Endometrium (tissue), 2 donors: ENCODE data around the gene ELL.

Experiments used
- FAIRE-seq: peaks from 2 replicates; lab custom pipeline; 2012; peaks lifted over from hg19 to GRCh38; lab: Jason Lieb, UNC
- donor health status: control.
- donor health status: control.

The ELL gene

GRCh38 chr19:18469069-18469846, 52.6 kb downstream of the ELL start:
- no peak for FAIRE-seq

DNA sequence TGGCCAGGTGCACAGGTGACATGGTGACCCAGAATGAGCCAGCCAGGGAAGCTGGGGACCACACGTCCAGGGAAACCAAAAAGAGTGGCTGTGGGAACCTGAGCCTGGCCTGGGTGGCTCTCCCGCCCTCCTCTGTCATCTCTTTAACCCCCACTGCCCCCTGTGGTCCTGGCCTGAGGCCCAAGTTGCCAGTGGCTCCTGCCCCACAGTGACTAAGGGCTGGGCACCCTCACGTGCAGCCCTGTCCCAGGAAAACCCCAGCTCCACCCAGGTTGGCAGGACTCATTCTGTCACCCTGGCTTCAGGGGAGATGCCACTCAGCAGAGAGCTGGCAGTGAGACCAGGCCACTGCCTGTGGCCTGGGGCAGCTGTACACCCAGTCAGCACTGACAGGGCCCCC, 53.4 kb downstream of the ELL start:
- no peak for FAIRE-seq

DNA sequence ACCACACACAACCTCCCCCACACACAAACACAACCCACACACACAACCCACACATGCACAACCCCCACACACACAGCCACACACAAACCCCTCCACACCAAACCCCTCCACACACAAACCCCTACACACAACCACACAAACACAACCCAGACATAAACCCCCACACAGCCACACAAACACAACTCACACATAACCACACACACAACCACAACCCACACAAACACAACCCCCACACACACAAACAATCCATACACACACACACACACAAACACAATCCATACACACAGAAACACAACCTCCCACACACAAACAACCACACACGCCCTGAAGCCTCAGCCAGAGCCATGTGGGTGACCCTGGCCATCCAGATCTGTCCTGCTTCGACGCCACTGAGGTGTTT, 53.9 kb downstream of the ELL start:
- no peak for FAIRE-seq

DNA sequence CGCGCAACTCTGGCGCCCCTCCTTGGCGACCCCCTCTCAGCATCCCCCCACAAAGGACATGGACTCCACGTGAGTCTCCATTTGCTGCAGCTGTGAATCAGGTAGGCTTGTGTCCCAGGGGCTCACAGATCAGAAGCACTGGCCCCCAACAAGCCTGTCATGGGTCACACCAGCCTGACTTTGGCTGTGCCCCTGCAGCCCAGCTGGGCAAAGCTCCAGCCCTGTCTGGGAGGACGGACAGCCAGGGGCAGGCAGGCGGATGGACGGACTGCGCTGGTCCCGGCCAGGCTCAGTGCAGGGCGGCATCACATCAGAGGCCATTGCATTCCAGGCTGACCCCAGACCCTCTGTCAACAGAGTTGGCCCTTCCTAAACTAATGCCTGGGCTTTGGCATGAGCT, 55.5 kb downstream of the ELL start:
- no peak for FAIRE-seq

GRCh38 chr19:18465964-18466339, 55.9 kb downstream of the ELL start:
- no peak for FAIRE-seq

GRCh38 chr19:18465214-18465963, 56.5 kb downstream of the ELL start:
- FAIRE-seq = no peak

DNA sequence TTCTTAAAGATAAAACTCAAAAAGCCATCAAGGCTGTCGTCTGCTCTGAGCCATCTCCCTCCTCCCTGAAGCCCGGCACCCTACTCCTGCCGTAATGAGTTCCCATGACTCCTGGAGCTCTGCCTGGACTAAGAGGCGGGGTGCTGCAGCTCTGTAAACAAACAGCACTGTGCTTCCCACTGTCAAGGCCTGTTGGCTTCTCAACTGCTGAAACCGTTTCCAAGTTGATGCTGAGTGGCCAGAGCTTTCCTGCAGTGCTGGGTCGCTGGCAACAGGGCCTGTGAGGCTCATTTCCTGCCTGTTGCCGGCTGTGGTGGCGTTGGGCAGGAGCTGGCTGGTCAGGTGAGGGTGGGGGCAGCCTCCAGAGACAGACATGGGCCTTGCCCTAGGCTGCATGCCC, 57.2 kb downstream of the ELL start:
- peak; percentile 21 for FAIRE-seq

GRCh38 chr19:18461471-18461870, 60.4 kb downstream of the ELL start:
- FAIRE-seq = no peak

DNA sequence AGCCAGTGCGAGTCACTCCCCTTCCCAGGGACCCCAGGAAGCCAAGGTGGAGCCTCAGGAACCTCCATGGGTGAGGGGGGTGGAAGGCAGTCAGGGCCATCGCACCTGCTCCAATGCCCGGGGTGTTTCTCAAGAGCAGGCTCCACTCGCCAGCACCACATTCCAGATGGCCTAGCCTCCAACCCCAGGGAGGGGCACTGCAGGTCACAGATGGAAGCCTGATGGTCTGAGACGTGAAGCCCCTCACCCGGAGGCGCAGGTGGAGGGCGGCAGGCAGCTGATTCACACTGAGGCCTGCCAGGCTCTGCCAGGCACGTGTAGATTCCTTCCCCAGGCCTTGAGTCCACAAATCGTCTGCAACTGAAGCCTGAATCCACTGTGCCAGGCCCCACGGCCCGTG, 61.0 kb downstream of the ELL start:
- no peak for FAIRE-seq

- no peak for FAIRE-seq
Measured at GRCh38 chr19:18457483-18458331, 64.2 kb downstream of the ELL start.

DNA sequence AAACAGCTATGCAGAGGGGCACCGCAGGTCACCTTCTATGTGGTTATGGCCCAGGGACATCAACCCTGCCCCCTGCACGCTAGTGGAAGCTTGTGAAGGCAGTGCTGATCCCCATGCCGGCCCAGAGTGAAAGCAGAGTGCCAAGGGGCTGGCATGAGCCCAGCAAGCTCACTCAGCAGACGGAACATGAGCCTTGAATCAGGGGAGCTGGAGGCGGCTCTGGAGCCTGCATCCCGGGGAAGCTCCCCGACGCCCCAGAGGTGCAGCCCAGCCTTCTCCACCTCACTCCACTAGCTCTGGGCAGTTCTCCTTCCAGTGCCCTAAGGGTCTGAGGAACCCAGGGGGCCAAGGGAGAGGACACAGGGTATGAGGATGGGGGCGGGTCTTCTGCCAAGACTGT, 64.9 kb downstream of the ELL start:
- no peak for FAIRE-seq

- FAIRE-seq = no peak
Measured at GRCh38 chr19:18456279-18456678, 65.6 kb downstream of the ELL start.

DNA sequence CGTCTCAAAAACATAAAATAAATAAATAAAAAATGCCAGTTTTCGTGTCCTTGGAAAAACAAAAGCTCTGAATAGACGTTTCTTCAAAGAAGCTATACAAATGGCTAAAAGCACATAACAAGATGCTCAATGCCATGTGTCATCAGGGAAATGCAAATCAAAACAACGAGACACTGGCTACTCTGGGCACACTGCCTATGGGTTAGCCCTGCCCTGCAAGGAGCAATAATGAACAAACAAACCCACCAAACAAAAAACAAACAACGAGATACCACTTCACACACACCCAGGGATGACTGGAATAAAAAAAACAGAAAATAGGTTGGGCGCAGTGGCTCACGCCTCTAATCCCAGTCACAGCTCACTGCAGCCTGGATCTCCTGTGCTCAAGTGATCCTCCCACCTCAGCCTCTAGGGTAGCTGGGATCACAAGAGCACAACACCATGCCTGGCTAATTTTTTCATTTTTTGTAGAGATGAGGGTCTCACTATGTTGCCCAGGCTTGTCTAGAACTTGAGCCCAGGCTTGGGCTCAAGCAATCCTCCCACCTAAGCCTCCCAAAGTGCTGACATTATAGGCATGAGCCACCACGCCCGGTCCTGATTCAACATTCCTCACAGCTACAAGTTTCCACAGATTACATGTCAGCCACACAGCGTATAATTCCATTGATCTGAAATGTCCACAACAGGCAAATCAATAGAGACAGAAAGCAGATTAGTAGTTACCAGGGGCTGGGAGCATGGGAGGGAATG, 68.4 kb downstream of the ELL start:
- FAIRE-seq = no peak

- FAIRE-seq = no peak
Measured at GRCh38 chr19:18452386-18452785, 69.5 kb downstream of the ELL start.

DNA sequence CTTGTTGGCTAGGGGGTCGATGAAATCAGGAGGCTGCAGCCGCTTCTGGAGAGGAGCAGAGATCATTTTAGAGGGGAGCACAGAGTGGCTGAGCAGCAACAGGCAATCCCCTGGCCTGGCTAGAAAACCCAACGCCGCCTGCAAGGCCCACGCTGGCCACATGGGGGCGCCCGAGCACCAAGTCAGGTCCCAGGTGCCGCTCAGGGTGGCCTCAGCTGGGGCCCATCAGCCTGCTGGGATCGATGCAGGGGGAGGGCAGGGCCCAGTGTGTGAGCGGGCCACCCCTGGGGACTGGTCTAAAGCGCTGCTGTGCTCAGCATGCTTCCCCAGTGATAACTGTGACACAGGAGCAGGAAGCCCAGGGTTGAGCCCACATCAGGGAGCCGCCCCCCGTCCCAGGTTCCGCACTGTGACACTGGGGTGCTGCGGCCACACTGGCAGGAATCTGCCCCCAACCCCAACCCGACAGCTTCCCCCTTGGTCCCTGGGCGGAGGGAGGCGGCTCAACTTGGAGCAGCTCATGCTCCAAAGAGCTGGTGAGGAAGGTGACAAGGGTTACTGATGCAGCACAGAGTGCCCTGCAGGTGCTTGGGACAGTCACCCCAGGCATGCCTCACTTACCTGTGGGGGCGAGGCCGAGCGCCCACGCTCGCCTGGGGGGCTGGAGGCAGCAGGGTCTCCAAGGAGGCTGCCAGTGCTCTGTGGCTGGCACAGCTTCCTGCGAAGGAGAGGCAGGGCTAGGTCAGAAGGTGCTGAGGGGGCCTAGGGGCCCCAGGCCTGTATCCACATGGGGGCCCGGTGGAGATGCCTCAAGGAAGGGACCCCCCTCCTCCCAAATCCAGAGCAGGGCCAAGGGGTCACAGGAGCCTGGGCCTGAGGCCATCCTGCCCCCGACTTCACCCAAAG, 70.7 kb downstream of the ELL start:
- FAIRE-seq = peak; percentile 37

- FAIRE-seq = no peak
Measured at GRCh38 chr19:18450021-18450930, 71.6 kb downstream of the ELL start.

- no peak for FAIRE-seq
Measured at GRCh38 chr19:18449552-18449951, 72.3 kb downstream of the ELL start.

DNA sequence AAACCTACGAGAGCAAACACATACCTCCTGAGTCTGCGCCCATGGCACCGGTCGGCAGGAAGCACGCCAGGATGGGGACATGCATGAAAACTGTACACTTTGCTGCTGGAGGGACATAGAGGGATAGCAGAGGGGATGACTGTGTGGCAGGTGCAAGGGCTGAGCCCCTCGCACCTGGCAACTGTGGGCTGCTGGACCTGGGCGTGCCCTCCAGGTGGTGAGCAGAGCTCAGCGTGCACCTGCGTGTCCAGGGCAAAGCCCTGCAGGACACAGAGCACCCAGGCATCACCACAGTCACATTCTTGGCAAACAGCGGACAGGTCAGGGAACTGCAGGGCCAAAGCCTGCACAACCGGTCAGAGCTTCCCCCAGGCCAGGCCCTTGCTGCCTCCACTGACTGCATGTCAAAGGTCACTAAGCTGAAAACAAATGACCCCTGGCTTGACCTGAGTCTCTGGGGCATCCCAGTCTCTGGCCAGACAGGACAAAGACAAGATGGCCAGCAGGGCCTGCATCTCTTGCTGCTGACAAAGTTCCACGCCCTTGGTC, 75.0 kb downstream of the ELL start:
- no peak for FAIRE-seq

DNA sequence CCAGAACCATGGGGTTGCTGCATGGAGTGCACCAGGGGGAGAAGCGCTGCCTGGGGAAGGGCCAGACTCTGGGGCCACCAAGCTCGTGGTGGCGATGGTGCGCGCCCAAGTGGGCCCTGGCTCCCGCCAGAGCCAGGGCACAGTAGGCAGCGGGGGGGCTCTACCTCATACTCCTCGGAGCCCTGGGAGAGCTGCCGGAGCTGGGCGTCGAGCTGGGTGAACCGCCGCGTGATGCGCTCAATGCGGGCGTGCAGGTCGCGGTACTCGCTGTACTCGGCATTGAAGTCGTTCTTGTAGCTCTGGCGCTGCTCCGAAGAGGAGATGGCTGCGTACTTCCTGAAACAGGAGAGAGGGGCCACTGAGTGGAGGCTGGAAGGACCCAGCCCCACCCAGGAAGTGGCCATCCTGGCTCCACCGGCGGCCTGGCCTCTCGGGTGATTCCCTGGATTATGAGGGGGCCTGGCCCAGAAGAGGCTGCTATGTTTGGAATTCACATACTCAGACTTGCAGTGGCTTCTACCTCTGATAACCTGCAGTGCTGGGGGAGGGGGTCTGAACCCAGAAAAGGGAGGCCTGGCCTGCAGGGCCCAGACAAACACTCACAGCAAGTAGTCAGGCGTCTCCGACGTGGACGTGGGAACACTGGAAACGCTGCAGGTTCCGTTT, 75.6 kb downstream of the ELL start:
- FAIRE-seq = no peak
